GM12872 (cell line): Measurements from ENCODE around the gene TBC1D9.

Source experiments
- CTCF ChIP-seq: IDR thresholded peaks from 3 replicates; pipeline ENCODE4 v1.5.1; 2011; ENCODE audit warnings: low read depth, mild to moderate bottlenecking, low read length, moderate library complexity; ENCODE audit not compliant: insufficient read depth

The TBC1D9 gene

DNA sequence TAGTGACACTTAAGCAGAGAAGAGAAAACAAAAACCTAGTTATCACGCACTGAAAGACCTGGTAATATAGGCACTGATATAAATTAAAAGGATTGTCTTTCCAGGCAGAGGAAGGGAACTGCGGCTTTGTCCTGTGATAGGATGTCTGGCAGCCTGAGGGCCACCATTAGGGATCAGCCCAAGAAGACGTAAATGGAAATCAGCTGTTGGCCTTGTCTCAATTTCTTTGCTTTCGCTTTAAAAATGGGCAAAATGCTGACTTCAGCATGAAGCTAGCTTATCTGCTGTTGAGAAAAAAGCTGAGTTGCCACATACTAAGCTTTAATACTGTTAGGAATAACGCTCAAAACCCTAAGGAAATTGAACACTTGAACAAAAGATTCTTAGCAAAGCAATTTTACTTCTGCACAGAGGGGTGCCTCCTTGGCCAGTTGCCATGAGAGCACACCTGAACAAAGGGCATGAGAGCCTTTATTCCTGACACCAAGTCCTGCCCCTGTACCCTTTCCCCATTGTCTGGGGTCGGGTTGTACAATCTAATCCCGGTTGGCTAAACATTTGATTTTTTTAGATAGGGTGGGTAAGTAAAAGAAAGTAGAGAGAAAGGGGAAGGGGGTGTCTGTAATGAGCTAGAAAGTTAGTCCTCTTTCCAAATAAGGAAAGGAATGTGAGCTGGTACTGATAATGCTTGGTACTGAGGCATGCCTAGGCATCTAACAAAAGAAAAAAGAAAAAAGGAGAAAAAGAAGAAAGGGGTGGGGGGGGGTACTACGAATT is 102.3 kb downstream of the TBC1D9 start:
- no peak for TF ChIP-seq CTCF

GRCh38 chr4:140652601-140653000 is 103.6 kb downstream of the TBC1D9 start:
- no peak for TF ChIP-seq CTCF

- TF ChIP-seq CTCF, result no peak
Measured at GRCh38 chr4:140648716-140649308, 107.4 kb downstream of the TBC1D9 start.

GRCh38 chr4:140645614-140646412 is 110.4 kb downstream of the TBC1D9 start:
- no peak for TF ChIP-seq CTCF

DNA sequence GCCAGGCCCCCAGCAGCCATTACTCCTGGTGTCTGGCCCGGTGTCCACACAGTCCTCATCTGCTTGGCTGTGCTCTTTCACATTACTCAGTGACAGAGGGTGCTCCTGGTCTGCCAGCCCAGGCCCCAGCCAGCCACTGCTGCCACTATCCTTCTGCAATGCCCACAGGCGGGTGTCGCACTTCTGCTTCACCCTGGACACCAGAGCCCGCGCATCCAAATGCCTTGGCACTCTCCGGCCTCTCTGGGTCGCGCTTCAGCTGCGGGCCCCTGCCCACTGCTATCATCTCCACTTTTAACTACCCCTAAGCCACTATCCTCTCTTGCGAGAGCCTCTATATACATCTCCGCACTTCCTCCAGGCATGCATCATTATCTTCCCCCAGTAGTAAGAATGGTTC is 111.0 kb downstream of the TBC1D9 start:
- TF ChIP-seq CTCF, result no peak

DNA sequence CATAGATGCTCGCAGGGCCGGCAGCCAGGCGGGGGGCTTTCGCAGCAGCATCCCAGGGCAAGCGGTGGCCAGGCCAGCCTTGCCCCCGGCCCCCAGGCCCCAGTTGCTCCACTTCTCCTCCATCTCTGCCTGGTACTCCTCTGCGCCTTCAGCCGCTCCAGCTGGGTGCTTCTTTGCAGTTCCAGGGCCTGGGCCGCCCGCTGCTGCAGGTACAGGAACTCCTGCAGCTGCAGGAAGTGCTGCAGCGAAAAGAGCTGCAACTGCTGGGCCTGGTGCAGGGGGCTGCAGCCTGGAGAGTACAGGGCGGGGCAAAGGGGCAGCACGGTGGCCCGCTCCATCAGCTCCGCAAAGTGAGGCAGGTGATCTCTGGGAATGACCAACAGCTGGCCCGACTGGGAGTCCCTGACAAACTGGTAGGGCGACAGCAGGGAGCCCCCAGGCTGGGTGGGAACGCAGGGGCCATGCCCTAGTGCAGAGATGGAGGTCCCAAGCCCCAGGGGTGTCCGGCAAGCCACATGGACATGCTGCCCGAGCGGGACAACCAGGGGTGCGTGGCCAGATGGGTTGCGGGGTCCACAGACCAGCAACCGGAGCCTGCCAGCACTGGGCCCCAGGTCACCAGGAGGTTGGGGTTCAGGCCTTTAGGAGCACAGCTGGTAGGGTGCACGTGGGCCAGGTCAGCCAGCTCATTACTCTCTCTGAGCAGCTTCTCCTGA is 111.6 kb downstream of the TBC1D9 start:
- no peak for TF ChIP-seq CTCF
